ENCODE measurements around the gene SMAD4. TPM values are rescaled to one million over a fixed set of nuclear protein-coding genes. Genes with fewer than 3 reads are reported as not detected.

The SMAD4 gene
- total RNA-seq, 2 donors from 2014 or later = 132 to 133 TPM

DNA sequence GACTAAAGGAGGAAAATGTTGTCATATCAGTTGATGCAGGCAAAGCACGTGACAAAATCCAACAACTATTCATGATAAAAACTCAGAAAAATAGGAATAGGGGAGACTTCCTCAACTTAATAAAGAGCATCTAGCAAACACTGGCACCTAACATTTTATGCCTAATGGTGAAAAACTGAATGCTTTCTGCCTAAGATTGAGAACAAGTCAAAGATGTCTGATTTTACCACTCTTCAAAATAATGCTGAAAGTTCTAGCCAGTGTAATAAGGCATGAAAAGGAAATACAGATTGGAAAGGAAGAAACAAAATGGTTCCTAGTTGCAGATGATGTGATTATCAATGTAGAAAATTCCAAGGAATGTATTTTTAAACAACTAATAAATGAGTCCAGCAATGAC lies 58.4 kb downstream of the SMAD4 start:
- DNase-seq = no peak
- Histone ChIP-seq H3K4me3 (ENCODE audit: low read length) (no peak overlapping the region), H3K4me1 (ENCODE audit: control insufficient read depth, insufficient read depth, low read length) (no peaks in the 10 kb centered on the region), H3K27me3 (ENCODE audit: control insufficient read depth, insufficient read depth, low read length, poor library complexity, severe bottlenecking) (no peaks in the 10 kb centered on the region), H3K27ac (ENCODE audit: low read depth, low read length) (no peak overlapping the region), H3K9me3 (ENCODE audit: control insufficient read depth, low read length) (peaks cover 47% of the 10 kb centered on the region), H3K36me3 (ENCODE audit: control insufficient read depth, insufficient read depth, low read length) (peaks cover 46% of the 10 kb centered on the region), H3K9ac (ENCODE audit: extremely low read depth, low read length, poor library complexity, severe bottlenecking) (no peak overlapping the region)
- H3K4me3 Mint-ChIP-seq = no peak overlapping the region
- TF ChIP-seq, protein P1, sequence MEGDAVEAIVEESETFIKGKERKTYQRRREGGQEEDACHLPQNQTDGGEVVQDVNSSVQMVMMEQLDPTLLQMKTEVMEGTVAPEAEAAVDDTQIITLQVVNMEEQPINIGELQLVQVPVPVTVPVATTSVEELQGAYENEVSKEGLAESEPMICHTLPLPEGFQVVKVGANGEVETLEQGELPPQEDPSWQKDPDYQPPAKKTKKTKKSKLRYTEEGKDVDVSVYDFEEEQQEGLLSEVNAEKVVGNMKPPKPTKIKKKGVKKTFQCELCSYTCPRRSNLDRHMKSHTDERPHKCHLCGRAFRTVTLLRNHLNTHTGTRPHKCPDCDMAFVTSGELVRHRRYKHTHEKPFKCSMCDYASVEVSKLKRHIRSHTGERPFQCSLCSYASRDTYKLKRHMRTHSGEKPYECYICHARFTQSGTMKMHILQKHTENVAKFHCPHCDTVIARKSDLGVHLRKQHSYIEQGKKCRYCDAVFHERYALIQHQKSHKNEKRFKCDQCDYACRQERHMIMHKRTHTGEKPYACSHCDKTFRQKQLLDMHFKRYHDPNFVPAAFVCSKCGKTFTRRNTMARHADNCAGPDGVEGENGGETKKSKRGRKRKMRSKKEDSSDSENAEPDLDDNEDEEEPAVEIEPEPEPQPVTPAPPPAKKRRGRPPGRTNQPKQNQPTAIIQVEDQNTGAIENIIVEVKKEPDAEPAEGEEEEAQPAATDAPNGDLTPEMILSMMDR (conservative IDR thresholded peaks at IDR 0.05) = no peak
- no peaks in the 10 kb centered on the region for H3K4me1 Mint-ChIP-seq
- H3K36me3 Mint-ChIP-seq (ENCODE audit: low read depth) = peaks cover 60% of the 10 kb centered on the region
- H3K27me3 Mint-ChIP-seq (ENCODE audit: insufficient read depth) = no peaks in the 10 kb centered on the region
- H3K9me3 Mint-ChIP-seq = peaks cover 42% of the 10 kb centered on the region
- H3K27ac Mint-ChIP-seq = no peak overlapping the region
- 100% methylated on average over 1 of the region's 1 CpG; no CpG with 5 or more reads in 1 of the 2 experiments for WGBS, 2 experiments (ENCODE audit: insufficient coverage in 1 of 2, insufficient read length in 1 of 2)

DNA sequence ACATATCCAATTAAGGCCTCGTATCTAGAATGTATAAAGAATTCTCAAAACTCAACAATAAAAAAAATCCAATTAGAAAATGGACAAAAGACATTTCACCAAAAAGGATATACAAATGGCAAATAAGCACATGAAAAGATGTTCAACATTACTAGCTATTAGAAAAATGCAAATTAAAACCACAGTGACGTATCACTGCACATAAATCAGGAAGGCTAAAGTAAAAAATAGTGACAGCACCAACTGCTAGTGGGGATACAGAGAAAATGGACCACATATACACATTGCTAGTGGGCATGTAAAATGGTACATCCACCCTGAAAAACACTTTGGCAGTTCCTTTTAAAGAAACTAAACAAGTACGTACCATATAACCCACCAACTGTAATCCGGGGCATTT lies 59.7 kb downstream of the SMAD4 start:
- Histone ChIP-seq H3K36me3 (ENCODE audit: control insufficient read depth, insufficient read depth, low read length) (peaks cover 33% of the 10 kb centered on the region), H3K4me3 (ENCODE audit: low read length) (no peak overlapping the region), H3K9me3 (ENCODE audit: control insufficient read depth, low read length) (peaks cover 44% of the 10 kb centered on the region), H3K27ac (ENCODE audit: low read depth, low read length) (no peak overlapping the region), H3K9ac (ENCODE audit: extremely low read depth, low read length, poor library complexity, severe bottlenecking) (no peak overlapping the region), H3K4me1 (ENCODE audit: control insufficient read depth, insufficient read depth, low read length) (no peaks in the 10 kb centered on the region), H3K27me3 (ENCODE audit: control insufficient read depth, insufficient read depth, low read length, poor library complexity, severe bottlenecking) (no peaks in the 10 kb centered on the region)
- Mint-ChIP-seq H3K9me3 (peaks cover 49% of the 10 kb centered on the region), H3K36me3 (ENCODE audit: low read depth) (peaks cover 47% of the 10 kb centered on the region), H3K27ac (no peak overlapping the region), H3K27me3 (ENCODE audit: insufficient read depth) (no peaks in the 10 kb centered on the region), H3K4me3 (no peak overlapping the region), H3K4me1 (peaks cover 3% of the 10 kb centered on the region)
- no peak for DNase-seq
- TF ChIP-seq, protein P1 (conservative IDR thresholded peaks at IDR 0.05) = no peak
- 93 to 99% methylated on average over 3 to 4 of the region's 4 CpGs for WGBS, 2 experiments (ENCODE audit: insufficient coverage in 1 of 2, insufficient read length in 1 of 2)

GRCh38 chr18:51091270-51091669 lies 61.3 kb downstream of the SMAD4 start:
- peaks cover 35% of the 10 kb centered on the region for H3K9me3 ChIP-seq (ENCODE audit: control insufficient read depth, low read length)
- H3K4me1 ChIP-seq (ENCODE audit: control insufficient read depth, insufficient read depth, low read length) = no peaks in the 10 kb centered on the region
- H3K27ac ChIP-seq (ENCODE audit: low read depth, low read length) = no peak overlapping the region
- H3K27ac Mint-ChIP-seq = no peak overlapping the region
- H3K4me1 Mint-ChIP-seq = peaks cover 4% of the 10 kb centered on the region
- H3K9me3 Mint-ChIP-seq = peaks cover 47% of the 10 kb centered on the region
- peaks cover 32% of the 10 kb centered on the region for H3K36me3 Mint-ChIP-seq (ENCODE audit: low read depth)
- no peak overlapping the region for H3K9ac ChIP-seq (ENCODE audit: extremely low read depth, low read length, poor library complexity, severe bottlenecking)
- WGBS, 2 experiments (ENCODE audit: insufficient coverage in 1 of 2, insufficient read length in 1 of 2) = 84 to 93% methylated on average over 4 to 5 of the region's 5 CpGs
- TF ChIP-seq, protein P1 (conservative IDR thresholded peaks at IDR 0.05) = no peak
- no peak overlapping the region for H3K4me3 Mint-ChIP-seq
- no peaks in the 10 kb centered on the region for H3K27me3 Mint-ChIP-seq (ENCODE audit: insufficient read depth)
- no peak overlapping the region for H3K4me3 ChIP-seq (ENCODE audit: low read length)
- DNase-seq = no peak
- no peaks in the 10 kb centered on the region for H3K27me3 ChIP-seq (ENCODE audit: control insufficient read depth, insufficient read depth, low read length, poor library complexity, severe bottlenecking)
- H3K36me3 ChIP-seq (ENCODE audit: control insufficient read depth, insufficient read depth, low read length) = peaks cover 17% of the 10 kb centered on the region
